ENCODE data around the gene ADRA2B. TPM values are rescaled to one million over a fixed set of nuclear protein-coding genes. Genes with fewer than 3 reads are reported as not detected.
A peak's percentile ranks its signal among the peaks of the same experiment; 100 is the strongest.
"Not testable (repeated sequence)": the region's sequence is repeated elsewhere in the genome, so short reads cannot be mapped to it uniquely, and the experiment has no call there.

The ADRA2B gene
- total RNA-seq, 4 donors from 2014 or later = 2.1 to 6.0 (median 4.0) TPM

- H3K36me3 ChIP-seq; H3K27me3 ChIP-seq; intact Hi-C loops (cut with DNase I); DNase-seq (ENCODE audit: extremely low spot score); H3K27ac ChIP-seq (replicated peaks in 1 of 4); H3K4me1 ChIP-seq; H3K9me3 ChIP-seq; H3K4me3 ChIP-seq: not testable (repeated sequence)
- 35% methylated on average over 5 of the region's 8 CpGs for WGBS
These were observed 46.5 kb downstream of the ADRA2B start for GRCh38 chr2:96069878-96070277.

DNA sequence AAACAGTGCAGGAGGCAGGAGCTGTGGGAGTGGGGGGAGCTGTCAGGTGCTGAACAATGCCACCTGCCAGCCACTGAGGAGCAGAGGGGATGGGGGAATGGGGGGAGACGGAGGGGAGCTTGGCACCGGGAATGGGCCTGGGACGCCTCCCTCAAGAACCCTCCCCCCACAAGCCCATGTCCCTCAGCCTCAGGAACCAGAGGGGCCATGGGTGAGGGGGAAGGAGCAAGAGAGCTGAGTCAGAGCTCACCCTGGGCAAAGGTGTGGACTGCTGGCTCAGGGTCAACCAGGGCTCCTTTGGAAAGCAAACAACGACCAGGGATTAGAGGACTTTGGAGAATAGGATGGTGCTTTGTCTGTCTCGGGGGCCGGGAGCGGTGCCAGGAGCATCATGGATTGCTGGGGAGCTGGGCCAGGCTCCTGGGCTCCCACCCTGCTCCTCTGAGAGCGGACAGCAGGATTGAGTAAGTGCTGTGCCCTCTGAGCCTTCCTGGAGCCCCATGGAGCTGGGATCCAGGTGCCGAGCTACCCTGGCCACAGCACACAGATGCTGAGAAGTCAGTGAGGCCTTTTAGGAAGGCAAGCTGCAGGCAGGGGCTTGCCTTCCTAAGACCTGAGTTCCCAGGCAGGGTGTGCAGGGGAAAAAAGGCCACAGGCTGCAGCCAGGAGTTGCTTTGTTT is 48.3 kb downstream of the ADRA2B start:
- H3K4me3 ChIP-seq; H3K27ac ChIP-seq (replicated peaks in 1 of 4); H3K36me3 ChIP-seq; H3K27me3 ChIP-seq; intact Hi-C loops (cut with DNase I); H3K9me3 ChIP-seq; H3K4me1 ChIP-seq: not testable (repeated sequence)
- WGBS = 61% methylated on average over 9 of the region's 9 CpGs
- DNase-seq (ENCODE audit: extremely low spot score) = peak; percentile 66

DNA sequence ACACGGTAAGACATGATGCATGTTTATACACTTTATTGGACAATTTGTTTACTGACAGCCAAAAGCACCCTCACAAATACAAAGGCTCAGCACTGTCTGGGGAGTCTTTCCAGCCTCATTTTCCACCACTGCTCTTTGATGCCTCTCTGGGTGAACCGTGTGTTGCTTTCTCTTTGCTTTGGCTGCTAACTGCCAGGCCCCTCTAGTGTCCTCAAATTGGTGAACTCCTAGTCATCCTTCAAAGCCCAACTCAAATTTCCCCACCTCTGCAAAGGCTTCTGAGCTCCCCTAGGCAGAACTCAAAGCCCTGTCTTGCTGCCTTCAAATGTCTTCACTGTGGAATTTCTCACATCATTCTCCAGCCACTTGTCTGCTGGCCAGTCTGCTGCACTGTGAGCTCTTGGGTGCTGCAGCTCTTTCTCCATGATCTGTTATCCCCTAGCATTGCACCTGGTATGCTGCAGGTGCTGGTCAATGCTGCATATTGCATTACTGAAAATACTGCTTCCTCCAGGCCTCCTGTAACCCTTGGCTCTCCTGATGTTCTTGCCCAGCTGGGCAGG is 49.2 kb downstream of the ADRA2B start:
- H3K36me3 ChIP-seq; H3K9me3 ChIP-seq; intact Hi-C loops (cut with DNase I); H3K27me3 ChIP-seq; H3K4me3 ChIP-seq; H3K4me1 ChIP-seq; H3K27ac ChIP-seq (replicated peaks in 1 of 4): not testable (repeated sequence)
- DNase-seq (ENCODE audit: extremely low spot score) = peak; percentile 79
- 83% methylated on average over 2 of the region's 2 CpGs for WGBS

DNA sequence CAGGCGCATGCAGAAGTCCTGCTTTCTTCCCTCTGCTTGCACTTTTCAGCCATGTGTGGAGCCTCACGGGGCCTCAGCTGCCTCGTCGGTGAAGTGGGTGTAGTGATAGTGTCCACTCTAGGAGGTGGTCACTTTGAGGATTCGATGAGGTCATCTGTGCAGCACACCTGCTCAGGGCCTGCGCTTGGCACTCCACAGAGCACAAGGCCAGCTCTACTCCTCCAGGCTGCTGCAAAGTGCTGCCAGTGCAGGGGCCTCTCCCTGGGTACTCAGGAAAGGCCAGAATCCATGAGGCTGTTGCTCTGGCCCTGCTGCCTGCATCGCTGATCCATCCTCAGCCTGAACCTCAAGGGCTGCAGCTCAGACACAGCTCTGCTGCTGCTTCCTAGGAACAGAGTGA is 49.9 kb downstream of the ADRA2B start:
- H3K4me3 ChIP-seq; H3K36me3 ChIP-seq; H3K9me3 ChIP-seq; H3K27ac ChIP-seq (replicated peaks in 1 of 4); H3K4me1 ChIP-seq; DNase-seq (ENCODE audit: extremely low spot score); H3K27me3 ChIP-seq; intact Hi-C loops (cut with DNase I): not testable (repeated sequence)
- 100% methylated on average over 1 of the region's 7 CpGs for WGBS

GRCh38 chr2:96065954-96066353 is 50.4 kb downstream of the ADRA2B start:
- H3K4me1 ChIP-seq; H3K27ac ChIP-seq (replicated peaks in 1 of 4); H3K9me3 ChIP-seq; H3K27me3 ChIP-seq; H3K36me3 ChIP-seq; H3K4me3 ChIP-seq; intact Hi-C loops (cut with DNase I): not testable (repeated sequence)
- WGBS = 96% methylated on average over 4 of the region's 4 CpGs
- peak; percentile 92 for DNase-seq (ENCODE audit: extremely low spot score)

DNA sequence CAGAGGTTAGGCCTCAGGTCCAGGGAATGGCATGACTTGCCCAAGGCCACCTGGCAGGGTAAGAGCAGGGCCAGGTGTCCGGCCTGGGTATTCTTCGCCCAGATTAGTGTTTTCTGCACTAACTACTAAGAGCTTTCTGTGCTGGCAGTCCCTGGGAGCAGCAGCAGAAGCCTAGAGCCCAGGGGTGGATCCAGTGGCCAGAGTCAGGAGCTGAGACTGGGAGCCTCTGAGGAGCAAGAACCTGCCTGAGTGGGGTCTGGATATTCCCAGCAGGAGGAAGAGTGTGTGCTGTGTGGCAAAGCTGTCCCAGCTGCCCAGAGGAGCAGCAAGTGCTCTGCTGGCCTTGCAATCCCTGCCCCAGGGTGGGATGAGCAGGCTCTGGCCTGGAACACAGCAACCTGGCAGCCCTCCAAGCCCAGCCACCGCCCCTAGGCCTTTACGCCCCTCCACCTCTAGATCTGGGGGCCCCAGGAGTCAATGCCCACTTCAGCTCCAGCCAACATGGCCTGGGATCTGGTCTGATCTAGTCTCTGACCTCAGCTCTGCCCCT is 50.9 kb downstream of the ADRA2B start:
- TF ChIP-seq POLR2A (IDR thresholded peaks at IDR 0.05; ENCODE audit: low read depth) = no peak
- TF ChIP-seq EP300 (IDR thresholded peaks at IDR 0.05) = no peak
- TF ChIP-seq CTCF (IDR thresholded peaks at IDR 0.05) = no peak
- no peak for TF ChIP-seq POLR2AphosphoS5 (IDR thresholded peaks at IDR 0.05)
- no peaks in the 10 kb centered on the region for H3K9me3 ChIP-seq
- intact Hi-C loops (cut with DNase I) = no loop called here
- no peaks in the 10 kb centered on the region for H3K36me3 ChIP-seq
- DNase-seq (ENCODE audit: extremely low spot score) = peak; percentile 87
- H3K27me3 ChIP-seq = peaks cover 0 to 8% (median 0%) of the 10 kb centered on the region in 4 donors
- no peaks in the 10 kb centered on the region for H3K4me1 ChIP-seq
- WGBS = 100% methylated on average over 2 of the region's 4 CpGs
- H3K4me3 ChIP-seq = no peak overlapping the region
- no peak overlapping the region for H3K27ac ChIP-seq (replicated peaks in 1 of 4)

GRCh38 chr2:96064760-96065159 is 51.6 kb downstream of the ADRA2B start:
- H3K9me3 ChIP-seq; H3K27me3 ChIP-seq; DNase-seq (ENCODE audit: extremely low spot score); H3K27ac ChIP-seq (replicated peaks in 1 of 4); H3K4me1 ChIP-seq; intact Hi-C loops (cut with DNase I); H3K36me3 ChIP-seq; H3K4me3 ChIP-seq: not testable (repeated sequence)

DNA sequence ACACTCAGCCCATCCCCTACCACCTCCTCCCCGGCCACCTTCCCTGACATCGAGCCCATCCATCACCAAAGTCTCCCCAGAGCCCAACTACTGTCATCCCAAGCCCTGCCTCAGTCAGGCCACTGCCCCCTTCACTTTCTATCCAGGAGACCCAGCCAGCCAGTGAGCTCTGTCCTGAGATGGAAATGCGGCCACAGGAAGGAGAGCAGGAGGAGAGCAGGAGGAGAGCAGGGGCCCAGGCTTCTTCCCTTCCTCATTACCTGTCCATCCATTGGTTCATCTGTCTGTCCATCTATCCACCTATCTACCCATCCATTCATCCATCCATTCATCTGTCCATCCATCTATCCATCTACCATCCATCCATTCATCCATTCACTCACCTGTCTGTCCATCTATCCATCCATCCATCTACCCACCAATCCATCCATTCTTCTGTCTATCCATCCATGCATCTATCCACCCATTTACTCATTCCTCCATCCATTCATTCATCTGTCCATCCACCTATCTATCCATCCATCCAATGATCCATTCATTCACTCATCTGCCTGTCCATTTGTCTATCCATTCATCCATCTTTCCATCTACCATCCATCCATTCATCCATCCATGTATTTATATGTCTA is 52.2 kb downstream of the ADRA2B start:
- H3K9me3 ChIP-seq; intact Hi-C loops (cut with DNase I); H3K4me1 ChIP-seq; H3K27me3 ChIP-seq; H3K4me3 ChIP-seq; H3K27ac ChIP-seq (replicated peaks in 1 of 4); H3K36me3 ChIP-seq: not testable (repeated sequence)
- DNase-seq (ENCODE audit: extremely low spot score) = peak; percentile 70
- 87% methylated on average over 1 of the region's 3 CpGs for WGBS

Measured in esophagus muscularis mucosa (tissue), 4 donors.